Natural killer cell (primary cell): ENCODE results near the gene ZMYND19. TPM values are rescaled to one million over a fixed set of nuclear protein-coding genes. Genes with fewer than 3 reads are reported as not detected.
A peak's percentile ranks its signal among the peaks of the same experiment; 100 is the strongest.

Source experiments
- ATAC-seq, 3 donors: fragments of 150-1000 bp in 2 of 3; fragments of 200-7000 bp in 1 of 3; cut with Tn5 transposase; 1 replicate in 1 of 3; 2 replicates in 2 of 3; pipeline ENCODE4 v1.10.0; 2021; ENCODE audit warnings: mild to moderate bottlenecking in 2 of 3, moderate library complexity in 2 of 3
- DNase-seq, 2 donors: peaks; one replicate each; pipeline versions ENCODE4 v3.0.0 to v3.0.0-alpha.2; 2013 to 2021; ENCODE audit warnings: mixed read lengths in 1 of 2
- H3K27ac ChIP-seq: one replicate; pipeline ENCODE4 v1.5.1; 2013; ENCODE audit warnings: mild to moderate bottlenecking, low read length
- H3K27me3 ChIP-seq: one replicate; pipeline ENCODE4 v1.6.1; 2013; ENCODE audit warnings: low read length; ENCODE audit not compliant: control insufficient read depth, insufficient read depth
- H3K36me3 ChIP-seq: one replicate; pipeline ENCODE4 v1.6.1; 2013; ENCODE audit warnings: low read length; ENCODE audit not compliant: control insufficient read depth, insufficient read depth
- H3K4me1 ChIP-seq: one replicate; pipeline ENCODE4 v1.6.1; 2013; ENCODE audit warnings: low read length; ENCODE audit not compliant: control insufficient read depth, insufficient read depth
- H3K4me3 ChIP-seq: one replicate; pipeline ENCODE4 v1.5.1; 2013; ENCODE audit warnings: low read length
- H3K9me3 ChIP-seq: one replicate; pipeline ENCODE4 v1.6.1; 2013; ENCODE audit warnings: low read length; ENCODE audit not compliant: control insufficient read depth, insufficient read depth
- H3K27ac Mint-ChIP-seq, 2 donors: one replicate each; pipeline ENCODE4 v1.8.0; 2022; ENCODE audit warnings: mild to moderate bottlenecking in 2 of 2, mixed read lengths in 2 of 2, moderate library complexity in 1 of 2
- H3K27me3 Mint-ChIP-seq, 2 donors: one replicate each; pipeline ENCODE4 v1.8.0; 2022; ENCODE audit warnings: low read depth in 2 of 2, mixed read lengths in 2 of 2
- H3K36me3 Mint-ChIP-seq: one replicate; pipeline ENCODE4 v1.8.0; 2022; ENCODE audit warnings: mixed read lengths
- H3K4me1 Mint-ChIP-seq, 2 donors: one replicate each; pipeline ENCODE4 v1.8.0; 2022; ENCODE audit warnings: mixed read lengths in 2 of 2
- H3K4me3 Mint-ChIP-seq: one replicate; pipeline ENCODE4 v1.8.0; 2022; ENCODE audit warnings: mild to moderate bottlenecking, moderate library complexity, mixed read lengths
- H3K9me3 Mint-ChIP-seq, 2 donors: one replicate each; pipeline ENCODE4 v1.8.0; 2022; ENCODE audit warnings: mixed read lengths in 2 of 2
- WGBS: methylation state at CpG from one replicate; pipeline ENCODE4 v1.1.7; 2013; ENCODE audit warnings: missing lambda C conversion rate; ENCODE audit not compliant: insufficient coverage; 5-methylcytosine and 5-hydroxymethylcytosine counted together
- intact Hi-C: fragments of 100-400 bp; cut with micrococcal nuclease; formaldehyde crosslinking; loops from one replicate; pipeline ENCODE4 v1.14.2; 2022
- total RNA-seq, 4 donors: library from RNA; stranded (reverse); fragments of 120-200 nt in 1 of 4; gene quantifications; one replicate each; pipeline versions ENCODE4 v1.2.3 to v1.2.4, GENCODE V29; 2013 to 2022
- TF ChIP-seq, protein P1 (sequence below): fragments of 200-600 bp; IDR thresholded peaks from one replicate; pipeline ENCODE4 v1.8.0; 2022; ENCODE audit warnings: antibody characterized with exemption

The ZMYND19 gene
- total RNA-seq, 3 donors from 2014 or later (not counting 1 experiment from before 2014, with no cell fraction given): 6.5 to 18.8 (median 16.3) TPM

DNA sequence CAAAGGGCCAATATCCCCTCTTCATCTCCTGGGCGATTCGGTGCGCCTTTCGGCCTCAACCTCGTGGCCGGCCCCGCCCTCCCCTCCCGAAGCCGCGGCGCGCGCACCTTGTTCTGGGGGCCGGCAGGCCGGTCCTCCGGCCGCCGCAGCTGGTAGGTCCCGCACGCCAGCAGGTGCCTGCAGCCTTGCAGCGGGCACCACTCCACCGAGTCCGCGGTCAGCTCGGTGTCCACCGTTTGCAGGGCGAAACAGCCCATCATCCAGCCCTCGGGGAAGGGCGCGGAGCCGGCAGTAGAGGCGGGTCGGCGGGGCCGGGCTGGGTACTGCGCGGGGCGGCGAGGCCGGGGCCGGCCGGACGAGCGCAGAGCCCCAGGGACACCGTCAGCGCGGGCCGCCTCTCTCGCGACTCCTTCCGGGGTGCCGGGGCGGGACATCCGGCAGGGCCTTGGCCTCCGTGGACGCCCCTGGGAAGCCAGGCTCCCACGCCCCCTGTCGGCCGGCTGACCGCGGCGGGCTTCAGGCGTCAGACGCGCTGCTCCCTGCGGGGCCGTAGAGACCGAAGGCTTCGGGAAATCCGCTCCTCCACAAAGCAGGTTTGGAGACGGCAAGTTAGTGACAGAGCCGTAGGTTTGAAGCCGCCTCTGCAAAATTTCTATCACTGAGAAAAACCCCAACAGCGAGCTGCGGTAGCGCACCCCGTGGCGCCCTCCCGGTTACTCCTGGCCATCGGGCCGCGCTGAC lies 11.6 kb downstream of the ZMYND19 start, which contains the start of gene DPH7:
TSS of gene DPH7 (minus strand) at position 408 of the 741 bp plus-strand sequence. CDS start at position 260, 148 bp downstream.
- TF ChIP-seq, protein P1, sequence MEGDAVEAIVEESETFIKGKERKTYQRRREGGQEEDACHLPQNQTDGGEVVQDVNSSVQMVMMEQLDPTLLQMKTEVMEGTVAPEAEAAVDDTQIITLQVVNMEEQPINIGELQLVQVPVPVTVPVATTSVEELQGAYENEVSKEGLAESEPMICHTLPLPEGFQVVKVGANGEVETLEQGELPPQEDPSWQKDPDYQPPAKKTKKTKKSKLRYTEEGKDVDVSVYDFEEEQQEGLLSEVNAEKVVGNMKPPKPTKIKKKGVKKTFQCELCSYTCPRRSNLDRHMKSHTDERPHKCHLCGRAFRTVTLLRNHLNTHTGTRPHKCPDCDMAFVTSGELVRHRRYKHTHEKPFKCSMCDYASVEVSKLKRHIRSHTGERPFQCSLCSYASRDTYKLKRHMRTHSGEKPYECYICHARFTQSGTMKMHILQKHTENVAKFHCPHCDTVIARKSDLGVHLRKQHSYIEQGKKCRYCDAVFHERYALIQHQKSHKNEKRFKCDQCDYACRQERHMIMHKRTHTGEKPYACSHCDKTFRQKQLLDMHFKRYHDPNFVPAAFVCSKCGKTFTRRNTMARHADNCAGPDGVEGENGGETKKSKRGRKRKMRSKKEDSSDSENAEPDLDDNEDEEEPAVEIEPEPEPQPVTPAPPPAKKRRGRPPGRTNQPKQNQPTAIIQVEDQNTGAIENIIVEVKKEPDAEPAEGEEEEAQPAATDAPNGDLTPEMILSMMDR: peak; percentile 92
- ATAC-seq: peak; percentile 99

DNA sequence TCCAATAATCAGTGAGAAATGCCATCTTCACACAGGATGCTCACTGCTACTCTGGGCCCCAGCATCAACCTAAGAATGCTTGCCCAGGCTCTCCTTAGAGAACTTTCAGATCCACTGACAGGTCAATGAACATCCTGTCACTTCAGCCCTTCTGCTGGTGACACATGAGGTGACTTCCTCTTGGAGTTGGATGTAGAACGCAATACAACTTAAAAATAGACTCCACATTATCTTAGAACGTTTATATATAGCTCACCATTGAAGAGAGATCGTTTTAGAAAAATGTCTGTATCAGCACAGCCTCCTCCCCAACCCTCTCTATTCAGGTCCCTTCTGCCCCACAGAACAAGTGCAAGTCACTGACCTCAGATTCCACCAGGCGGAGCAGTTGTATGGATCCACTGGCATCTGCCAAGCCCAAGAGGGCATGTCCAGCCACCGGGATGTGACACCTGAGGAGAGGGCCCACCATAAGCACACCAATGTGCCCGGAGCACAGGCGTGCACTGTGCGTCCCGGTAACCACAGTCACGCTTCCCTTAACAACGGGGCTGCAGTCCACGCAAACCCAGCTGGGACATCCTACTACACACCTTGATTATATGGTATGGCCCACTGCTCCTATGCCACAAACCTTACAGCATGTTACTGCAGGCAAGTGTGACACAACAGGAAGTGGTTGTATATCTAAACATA lies 14.4 kb downstream of the ZMYND19 start:
- Histone ChIP-seq H3K9me3 (no peaks in the 10 kb centered on the region), H3K27me3 (no peaks in the 10 kb centered on the region), H3K27ac (no peak overlapping the region), H3K36me3 (peaks cover 19% of the 10 kb centered on the region), H3K4me3 (no peak overlapping the region), H3K4me1 (peaks cover 23% of the 10 kb centered on the region)
- Mint-ChIP-seq H3K4me1 (peaks cover 26 to 28% of the 10 kb centered on the region in 2 donors), H3K36me3 (peaks cover 10% of the 10 kb centered on the region), H3K4me3 (peak overlapping the region; percentile 49), H3K9me3 (no peaks in the 10 kb centered on the region), H3K27me3 (no peaks in the 10 kb centered on the region), H3K27ac (peak overlapping the region in 1 of 2 donors; percentile 59)
- DNase-seq (no peak), ATAC-seq (no peak)
- 73% methylated on average over 12 of the region's 12 CpGs for WGBS
- TF ChIP-seq, protein P1: no peak
- intact Hi-C loops: no loop called here

More for the DNA sequence above, 11.6 kb downstream of the ZMYND19 start, which contains the start of gene DPH7:
- Histone ChIP-seq H3K36me3 (peaks cover 15% of the 10 kb centered on the region), H3K9me3 (no peaks in the 10 kb centered on the region), H3K4me3 (peak within 1 kb of the TSS; percentile 52), H3K27me3 (no peaks in the 10 kb centered on the region), H3K4me1 (peaks cover 23% of the 10 kb centered on the region), H3K27ac (no peak within 1 kb of the TSS)
- Mint-ChIP-seq H3K27ac (peak within 1 kb of the TSS; percentile 60 to 63), H3K4me3 (peak within 1 kb of the TSS; percentile 81), H3K4me1 (peaks cover 25 to 28% of the 10 kb centered on the region in 2 donors), H3K9me3 (no peaks in the 10 kb centered on the region), H3K36me3 (no peaks in the 10 kb centered on the region), H3K27me3 (no peaks in the 10 kb centered on the region)
- WGBS: 5% methylated on average over 82 of the region's 82 CpGs
- intact Hi-C loops: loop anchor here (2.0 kb wide), 1 partner anchor 40 kb away; the partner anchor contains the start of gene EHMT1
- peak; percentile 96 to 97 for DNase-seq

DNA sequence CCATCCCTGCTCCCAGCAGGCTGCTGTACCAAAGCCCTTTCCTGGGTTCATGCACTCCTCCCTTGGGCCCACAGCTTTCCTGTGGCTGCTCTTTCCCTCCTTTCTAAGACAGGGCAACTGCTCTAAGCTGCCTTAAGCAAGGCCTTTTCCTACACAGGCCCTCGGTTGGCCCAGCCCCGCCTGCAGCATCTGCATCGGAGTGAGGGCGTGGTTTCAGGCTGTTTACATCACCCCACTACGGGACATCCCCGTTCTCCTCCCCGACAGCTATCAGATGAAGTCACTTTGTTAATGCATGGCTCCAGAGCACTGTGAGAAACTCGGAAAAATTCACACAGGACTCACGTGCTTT lies 15.0 kb downstream of the ZMYND19 start:
- TF ChIP-seq, protein P1: no peak
- 93% methylated on average over 9 of the region's 9 CpGs for WGBS
- no peak overlapping the region for H3K4me3 Mint-ChIP-seq
- Histone ChIP-seq H3K4me3 (no peak overlapping the region), H3K27ac (no peak overlapping the region), H3K27me3 (no peaks in the 10 kb centered on the region), H3K4me1 (peaks cover 23% of the 10 kb centered on the region), H3K36me3 (peaks cover 19% of the 10 kb centered on the region), H3K9me3 (no peaks in the 10 kb centered on the region)
- H3K27ac Mint-ChIP-seq: peak overlapping the region in 1 of 2 donors; percentile 59
- no peaks in the 10 kb centered on the region for H3K9me3 Mint-ChIP-seq
- ATAC-seq: no peak
- DNase-seq: peak in 1 of 2 donors; percentile 32
- peaks cover 10% of the 10 kb centered on the region for H3K36me3 Mint-ChIP-seq
- no peaks in the 10 kb centered on the region for H3K27me3 Mint-ChIP-seq
- peaks cover 28 to 32% of the 10 kb centered on the region in 2 donors for H3K4me1 Mint-ChIP-seq
- intact Hi-C loops: no loop called here
